HG03196 (cell line): Measurements from ENCODE around the gene HNRNPUL2.

ENCODE experiments used
- ATAC-seq: cut with Tn5 transposase; IDR thresholded peaks from one replicate; pipeline ENCODE4 v1.9.1; 2021; ENCODE audit not compliant: unreplicated experiment

Gene HNRNPUL2

DNA sequence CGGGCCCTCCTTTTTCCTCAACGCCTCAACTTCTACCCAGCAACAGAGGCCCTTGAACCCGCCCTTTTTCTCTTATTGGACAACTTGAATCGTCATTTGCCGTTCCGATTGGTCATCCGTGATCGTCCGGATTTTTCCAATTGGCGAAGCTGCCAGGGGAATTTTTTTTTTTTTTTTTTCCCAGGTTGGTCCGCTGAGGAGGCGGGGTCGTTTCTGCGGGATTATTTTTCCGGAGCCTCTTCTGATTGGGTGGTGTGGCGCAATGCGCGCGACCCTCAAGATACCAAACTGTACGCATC, 564 bp upstream of the HNRNPUL2 start:
- ATAC-seq, result peak; percentile 43

DNA sequence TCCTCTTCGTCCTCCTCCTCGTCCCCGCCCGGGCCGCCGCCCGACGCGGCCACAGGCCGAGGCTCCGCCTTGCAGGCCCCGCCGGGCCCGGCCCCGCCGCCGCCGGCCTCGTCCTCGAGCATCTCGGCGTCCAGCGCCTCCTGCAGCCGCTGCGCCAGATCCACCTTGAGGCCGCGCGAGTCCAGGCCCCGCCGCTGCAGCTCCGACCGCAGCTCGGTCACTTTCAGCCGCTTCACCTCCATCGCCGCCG, 417 bp downstream of the HNRNPUL2 start:
- no peak for ATAC-seq

DNA sequence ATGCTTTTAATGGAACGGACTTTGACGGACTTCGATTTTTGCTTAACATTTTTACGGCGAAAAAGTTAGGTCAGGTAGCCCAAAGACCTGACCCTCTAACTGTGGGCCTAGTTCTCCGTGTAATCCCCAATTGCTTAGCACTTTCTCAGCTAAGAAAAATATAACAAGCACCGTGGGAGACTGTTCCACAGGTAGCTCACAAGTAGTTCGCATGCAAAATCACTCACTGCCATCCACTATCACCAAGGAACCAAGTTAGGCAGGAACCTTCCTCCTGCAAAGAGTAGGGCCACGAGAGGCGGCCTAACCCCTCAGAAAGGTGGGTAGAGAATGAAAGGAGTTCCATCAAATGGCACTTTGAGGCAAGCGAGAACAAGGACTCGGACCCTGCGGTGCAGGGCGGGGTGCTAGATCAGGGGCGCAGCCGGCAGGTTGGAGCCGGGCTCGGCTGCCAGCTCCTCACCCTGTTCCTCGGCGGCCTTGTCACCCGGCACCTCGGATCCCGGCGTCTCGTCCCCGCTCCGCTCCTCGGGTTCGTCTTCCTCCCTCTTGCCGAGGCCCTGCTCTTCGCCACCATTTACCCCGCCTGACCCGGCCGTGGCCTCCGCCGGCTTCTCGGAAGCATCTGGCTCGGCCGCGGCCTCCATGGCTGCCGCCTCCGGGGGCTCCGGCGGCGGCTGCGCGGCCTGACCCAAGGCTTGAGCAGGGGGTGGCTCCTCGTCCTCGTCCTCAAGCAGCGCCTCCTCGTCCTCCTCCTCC, 922 bp downstream of the HNRNPUL2 start:
- peak; percentile 8 for ATAC-seq

DNA sequence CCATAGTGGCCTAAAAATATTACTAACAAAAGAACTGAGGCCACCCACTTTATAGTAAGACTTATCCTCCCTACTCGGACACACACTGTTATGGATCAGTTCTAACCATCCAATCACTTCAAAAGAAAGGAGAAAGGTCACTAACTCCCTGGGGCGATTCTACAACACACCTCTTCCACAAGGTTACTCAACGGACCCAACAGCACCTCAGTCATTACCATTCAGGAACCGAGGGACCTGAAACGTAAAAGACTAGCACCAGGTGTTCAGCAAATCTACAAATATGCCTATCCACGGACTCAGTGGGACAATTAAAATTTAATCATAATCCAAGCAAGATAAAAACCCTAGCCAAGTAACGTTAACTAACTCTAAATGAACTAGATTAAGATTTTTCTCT, 1.6 kb downstream of the HNRNPUL2 start:
- no peak for ATAC-seq

GRCh38 chr11:62724171-62724570, 3.1 kb downstream of the HNRNPUL2 start:
- no peak for ATAC-seq

- ATAC-seq, result no peak
Observed at GRCh38 chr11:62721994-62722393, 5.3 kb downstream of the HNRNPUL2 start.

DNA sequence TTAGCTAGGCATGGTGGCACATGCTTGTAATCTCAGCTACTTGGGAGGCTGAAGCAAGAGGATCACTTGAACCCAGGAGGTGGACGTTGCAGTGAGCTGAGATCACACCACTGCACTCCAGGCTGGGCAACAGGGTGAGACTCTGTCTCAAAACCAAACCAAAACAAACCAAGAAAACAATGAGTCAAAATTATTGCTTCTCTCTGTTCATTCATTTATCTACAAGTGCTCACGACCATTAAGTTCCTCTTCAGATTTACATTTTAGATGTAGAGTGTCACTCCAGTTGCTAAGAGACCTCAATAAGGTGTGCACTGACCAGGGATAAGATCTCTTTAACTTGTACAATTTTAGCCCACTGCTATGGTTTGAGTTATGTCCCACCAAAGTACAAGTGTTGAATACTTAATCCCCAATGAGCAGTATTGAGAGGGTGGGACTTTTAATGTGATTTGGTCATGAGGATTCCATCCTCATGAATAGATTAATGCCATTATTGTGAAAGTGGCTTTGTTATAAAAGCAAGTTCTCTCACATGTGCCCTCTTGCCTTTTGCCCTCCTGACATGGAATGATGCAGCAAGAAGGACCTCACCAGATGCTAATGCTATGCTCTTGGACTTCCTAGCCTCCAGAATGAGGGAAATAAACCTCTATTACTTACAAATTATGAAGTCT, 7.8 kb downstream of the HNRNPUL2 start:
- ATAC-seq, result no peak

GRCh38 chr11:62716816-62717215, 10.4 kb downstream of the HNRNPUL2 start:
- no peak for ATAC-seq

DNA sequence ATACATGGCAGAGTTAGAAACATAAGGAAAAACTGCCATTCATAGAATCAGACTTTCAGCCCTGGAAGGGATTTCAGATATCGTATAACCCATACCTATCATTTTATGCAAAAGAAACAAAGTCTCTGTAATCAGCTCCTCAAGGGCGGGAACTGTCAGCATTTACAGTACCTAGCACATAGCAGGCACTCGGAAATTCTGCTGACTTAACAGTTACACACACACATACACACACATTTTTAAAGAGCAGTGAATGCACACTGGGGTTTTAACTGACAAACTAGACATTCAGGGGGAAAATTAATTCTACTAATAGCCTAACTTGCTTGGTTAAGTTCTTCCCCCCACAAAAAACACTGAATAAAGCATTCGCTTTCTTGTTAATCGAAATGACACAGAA, 11.1 kb downstream of the HNRNPUL2 start:
- ATAC-seq, result no peak

DNA sequence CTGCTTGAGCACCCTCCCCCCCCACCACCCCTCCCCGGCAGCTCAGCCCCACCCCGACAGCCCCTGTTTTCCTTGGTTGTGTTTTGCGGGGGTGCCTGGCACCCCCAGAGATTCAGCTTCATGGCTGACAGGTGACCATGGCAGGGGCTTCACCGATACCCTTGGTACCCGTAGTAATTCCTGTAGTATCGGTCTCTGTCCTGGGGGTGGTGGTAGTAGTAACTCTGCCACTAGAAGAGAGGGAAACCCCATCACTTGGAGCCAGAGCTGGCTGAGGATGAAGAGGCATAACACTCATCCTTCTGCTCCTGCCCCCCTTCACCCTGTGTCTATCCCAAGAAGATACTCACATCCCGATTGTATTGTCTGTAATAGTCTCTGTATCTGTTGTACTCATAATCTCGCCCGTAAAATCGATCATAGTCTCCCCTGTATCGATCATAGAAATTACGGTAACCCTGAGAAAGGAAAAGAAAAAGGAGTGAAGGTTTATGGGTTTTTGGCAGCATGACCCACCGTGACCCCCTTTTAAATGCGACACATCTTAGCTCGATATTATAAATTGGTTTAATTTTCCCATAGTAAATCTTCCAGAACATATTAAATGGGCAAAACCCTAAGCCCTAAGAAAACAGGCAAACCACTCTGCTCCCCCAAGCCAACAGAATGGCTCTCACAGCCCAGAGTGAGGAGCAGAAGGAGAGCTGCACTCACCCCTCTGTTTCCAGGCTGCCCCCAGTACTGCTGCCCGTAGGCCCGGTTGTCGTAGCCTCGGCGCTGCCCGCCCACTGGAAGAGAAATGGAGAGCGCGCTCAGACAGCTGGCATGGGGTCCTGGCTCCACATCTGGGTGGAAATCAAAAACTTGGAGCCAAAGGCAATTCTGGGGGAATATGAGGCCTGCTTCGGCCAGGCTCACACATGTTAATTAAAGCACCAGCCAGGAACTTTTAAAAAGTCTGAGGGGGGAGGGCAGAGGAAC, 11.8 kb downstream of the HNRNPUL2 start:
- no peak for ATAC-seq

- ATAC-seq, result no peak
Observed at GRCh38 chr11:62713343-62713742, 13.9 kb downstream of the HNRNPUL2 start.

GRCh38 chr11:62712861-62713260, 14.4 kb downstream of the HNRNPUL2 start:
- no peak for ATAC-seq

- no peak for ATAC-seq
Observed at GRCh38 chr11:62712276-62712812, 14.9 kb downstream of the HNRNPUL2 start.

GRCh38 chr11:62710001-62710345, 17.3 kb downstream of the HNRNPUL2 start:
- ATAC-seq, result no peak

DNA sequence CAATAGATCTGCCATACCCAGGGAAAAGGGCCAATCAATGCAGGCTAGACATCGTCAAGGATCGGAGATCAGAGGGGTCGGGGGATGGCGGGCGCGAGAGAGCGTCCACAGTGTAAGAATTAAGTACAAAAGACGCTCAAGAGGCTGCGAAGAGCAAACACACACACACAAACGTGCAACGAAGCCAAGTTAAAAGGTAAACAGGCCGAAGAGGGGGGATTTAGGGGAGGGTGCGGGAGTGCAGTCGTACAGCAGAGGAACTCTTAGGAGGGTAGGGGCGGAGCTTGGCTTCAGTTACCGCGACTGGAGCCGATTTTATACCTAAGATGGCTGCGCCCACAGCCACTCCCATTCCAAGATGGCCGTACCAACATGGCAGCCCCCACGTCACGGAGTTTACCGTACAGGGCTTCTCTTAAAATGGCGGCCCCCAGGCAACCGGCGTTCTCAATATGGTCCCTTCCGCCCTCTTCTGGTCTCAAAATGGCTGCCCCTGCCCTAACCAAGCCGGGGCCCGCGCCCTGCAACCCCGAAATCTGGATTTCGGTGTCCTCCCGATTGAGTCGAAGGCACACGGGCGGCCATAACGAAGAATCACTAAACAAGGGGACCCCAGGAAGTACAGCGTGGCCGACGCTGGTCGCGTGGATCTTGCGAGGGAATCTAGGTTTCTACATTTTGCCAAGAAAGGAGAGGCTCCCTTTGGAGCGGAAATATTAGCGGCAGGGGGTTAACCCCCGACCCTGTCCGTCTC, 17.8 kb downstream of the HNRNPUL2 start:
- peak; percentile 62 for ATAC-seq

DNA sequence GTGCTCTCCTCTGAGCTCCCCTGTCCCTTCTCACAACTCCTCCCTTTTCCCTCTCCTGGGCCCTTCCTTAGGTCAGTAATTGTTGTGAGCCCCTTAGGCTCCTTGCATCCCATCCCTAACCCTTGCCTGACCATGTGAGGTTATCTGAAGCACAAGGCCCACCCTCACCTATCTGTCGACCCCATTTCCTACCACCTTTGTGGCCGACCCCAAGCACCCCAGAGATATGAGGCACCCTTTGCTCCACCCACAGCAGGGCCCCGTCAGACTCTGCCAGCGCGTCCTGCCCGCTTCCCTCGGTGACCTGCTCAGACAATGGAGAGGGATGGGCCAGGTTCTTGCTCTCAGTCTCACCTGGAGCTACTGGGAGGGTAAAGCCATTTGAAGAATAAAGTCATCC, 18.5 kb downstream of the HNRNPUL2 start:
- no peak for ATAC-seq

DNA sequence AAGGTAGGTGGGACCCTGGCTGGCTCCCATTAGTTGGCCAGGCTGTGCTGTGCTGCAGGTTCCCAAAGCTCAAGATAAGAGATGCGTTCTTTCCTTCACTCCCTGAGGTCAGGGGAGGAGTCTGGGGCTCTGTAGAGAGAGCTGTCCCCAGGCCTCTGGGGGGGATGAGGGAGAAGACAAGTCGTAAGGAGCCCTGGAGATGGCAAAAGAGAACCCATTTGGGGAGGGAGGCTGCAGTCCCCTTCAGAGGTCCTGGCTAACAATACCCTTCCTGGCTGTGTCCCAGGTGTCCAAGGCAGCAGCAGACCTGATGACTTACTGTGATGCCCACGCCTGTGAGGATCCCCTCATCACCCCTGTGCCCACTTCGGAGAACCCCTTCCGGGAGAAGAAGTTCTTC, 18.9 kb downstream of the HNRNPUL2 start:
- ATAC-seq, result no peak

DNA sequence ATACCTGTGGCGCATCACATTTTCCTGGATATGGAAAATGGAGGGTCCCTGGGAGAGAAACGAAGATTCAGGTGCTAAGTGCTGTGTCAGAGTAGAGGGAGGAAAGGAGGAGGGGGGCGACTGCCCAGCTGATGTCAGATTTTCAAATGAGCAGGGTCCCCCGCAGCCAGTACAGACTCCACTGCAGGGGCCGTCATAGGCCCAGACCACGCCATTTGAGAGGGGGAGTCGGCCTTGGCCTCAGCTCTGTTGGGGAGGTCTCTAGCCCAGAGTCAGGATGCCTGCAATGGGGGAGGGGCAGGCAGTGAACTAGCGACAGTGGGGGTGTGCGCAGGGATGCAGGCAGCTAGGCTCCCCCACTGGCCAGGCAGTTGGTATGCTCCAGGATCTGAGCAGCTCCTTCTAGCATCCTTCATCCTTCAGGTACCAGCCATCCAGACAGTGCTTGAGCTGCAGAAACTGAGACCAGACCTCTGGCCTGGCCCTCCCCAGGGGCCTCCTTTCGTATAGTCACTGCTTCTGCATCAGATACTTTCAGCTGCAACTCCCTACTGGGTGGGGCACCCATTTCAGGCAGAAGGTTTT, 19.9 kb downstream of the HNRNPUL2 start, which contains the start of the genes BSCL2 and GNG3:
BSCL2 (minus strand) TSS at position 148 of the 585 bp plus-strand sequence. CDS start 229 bp downstream, outside the sequence.
GNG3 (plus strand) TSS at position 400 of the 585 bp plus-strand sequence. CDS start 620 bp downstream, outside the sequence.
- no peak for ATAC-seq

DNA sequence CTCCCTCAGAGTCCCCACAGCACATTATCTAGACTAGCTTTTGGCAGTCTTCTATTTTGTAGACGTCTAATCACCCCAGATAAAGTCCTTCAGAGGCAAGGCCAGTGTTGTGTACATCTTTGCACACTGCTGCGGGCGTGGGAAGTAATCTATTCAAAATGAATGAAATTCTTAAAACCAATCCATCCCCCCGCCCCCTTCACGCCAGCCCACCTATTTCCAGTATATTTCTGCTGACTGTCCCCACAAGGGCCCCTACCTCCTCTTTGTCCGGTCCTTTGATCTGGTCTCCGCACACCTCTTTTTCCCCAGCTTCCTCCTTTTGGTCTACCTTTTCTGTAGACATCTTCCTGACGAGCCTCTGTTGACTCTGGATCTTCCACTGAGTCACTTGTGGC, 20.4 kb downstream of the HNRNPUL2 start:
- ATAC-seq, result no peak
